Endodermal cell (in vitro differentiated cells): ENCODE data around the gene SUPT3H. TPM values are rescaled to one million over a fixed set of nuclear protein-coding genes. Genes with fewer than 3 reads are reported as not detected.

Experiments used
- DNase-seq: peaks from one replicate; pipeline ENCODE4 v3.0.0-alpha.2; 2017
- H3K27ac ChIP-seq: 2 replicates; pipeline ENCODE4 v1.5.1; 2013; ENCODE audit warnings: mild to moderate bottlenecking, low read depth, low read length, moderate library complexity
- H3K27me3 ChIP-seq: 2 replicates; pipeline ENCODE4 v1.6.1; 2013; ENCODE audit warnings: mild to moderate bottlenecking, low read length, moderate library complexity; ENCODE audit not compliant: insufficient read depth, control insufficient read depth, poor library complexity, severe bottlenecking
- H3K36me3 ChIP-seq: 2 replicates; pipeline ENCODE4 v1.7.0; 2013; ENCODE audit warnings: mild to moderate bottlenecking, low read length, moderate library complexity; ENCODE audit not compliant: control insufficient read depth, insufficient read depth
- H3K4me1 ChIP-seq: one replicate; pipeline ENCODE4 v1.7.0; 2013; ENCODE audit warnings: low read length; ENCODE audit not compliant: control insufficient read depth, insufficient read depth
- H3K4me3 ChIP-seq: 2 replicates; pipeline ENCODE4 v1.5.1; 2013; ENCODE audit warnings: mild to moderate bottlenecking, low read length, moderate library complexity
- H3K9ac ChIP-seq: 2 replicates; pipeline ENCODE4 v1.6.1; 2013; ENCODE audit warnings: mild to moderate bottlenecking, low read length, moderate library complexity; ENCODE audit not compliant: poor library complexity, severe bottlenecking; ENCODE audit errors: extremely low read depth
- H3K9me3 ChIP-seq: 2 replicates; pipeline ENCODE4 v1.6.1; 2013; ENCODE audit warnings: mild to moderate bottlenecking, low read length, moderate library complexity; ENCODE audit not compliant: control insufficient read depth
- H3K27ac Mint-ChIP-seq: 2 replicates; pipeline ENCODE4 v1.8.0; 2020; ENCODE audit warnings: mixed read lengths
- H3K27me3 Mint-ChIP-seq: 2 replicates; pipeline ENCODE4 v1.8.0; 2021; ENCODE audit warnings: mild to moderate bottlenecking, mixed read lengths; ENCODE audit not compliant: insufficient read depth
- H3K36me3 Mint-ChIP-seq: 2 replicates; pipeline ENCODE4 v1.8.0; 2020; ENCODE audit warnings: low read depth, mixed read lengths
- H3K4me1 Mint-ChIP-seq: 2 replicates; pipeline ENCODE4 v1.8.0; 2020; ENCODE audit warnings: mixed read lengths
- H3K4me3 Mint-ChIP-seq: 2 replicates; pipeline ENCODE4 v1.8.0; 2020; ENCODE audit warnings: mild to moderate bottlenecking, moderate library complexity, mixed read lengths
- H3K9me3 Mint-ChIP-seq: 2 replicates; pipeline ENCODE4 v1.8.0; 2020; ENCODE audit warnings: mild to moderate bottlenecking, mixed read lengths
- WGBS, 2 experiments: methylation state at CpG; one replicate each; pipeline versions ENCODE4 v1.1.5 to v1.1.7; 2013; ENCODE audit warnings: missing lambda C conversion rate in 2 of 2, mixed read lengths in 1 of 2; ENCODE audit not compliant: insufficient coverage in 1 of 2, insufficient read length in 1 of 2; 5-methylcytosine and 5-hydroxymethylcytosine counted together
- total RNA-seq, 2 donors: library from RNA; stranded (reverse); fragmentation: NEBNext Ultra II Directional in 1 of 2; extraction: Animal tissue kit (Norgen Biotek cat#: 25700) in 1 of 2; gene quantifications; 2 replicates in 1 of 2; 3 replicates in 1 of 2; pipeline ENCODE4 v1.2.1, GENCODE V29; 2021
- TF ChIP-seq, protein P1 (sequence below): fragments of 200-600 bp; sonication (generic); conservative IDR thresholded peaks from 2 replicates; pipeline ENCODE4 v1.5.0; 2021; ENCODE audit warnings: antibody characterized with exemption, mild to moderate bottlenecking

The SUPT3H gene
- total RNA-seq, 2 donors from 2014 or later, result 32.4 to 34.7 TPM

DNA sequence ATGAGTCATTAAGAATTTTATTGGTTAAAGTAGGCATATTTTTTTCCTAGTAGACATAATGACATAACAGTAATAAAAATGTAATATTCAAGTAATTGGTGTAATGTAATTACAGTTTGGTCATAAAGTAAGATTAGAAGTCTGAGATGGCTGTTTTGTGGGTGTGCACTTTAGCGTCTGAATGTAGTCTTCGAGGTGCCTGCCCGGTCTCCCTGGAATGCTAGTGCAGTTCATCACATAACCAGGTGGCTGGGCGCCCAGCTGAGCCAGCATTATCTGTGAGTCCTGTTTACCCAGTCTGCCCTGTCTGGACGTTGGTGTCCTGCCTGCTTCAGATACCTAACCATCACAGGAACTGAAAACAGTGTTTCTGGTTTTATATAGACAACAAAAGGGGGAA lies 571.1 kb downstream of the SUPT3H start:
- no peak for DNase-seq
- Mint-ChIP-seq H3K27me3 (no peaks in the 10 kb centered on the region), H3K4me3 (no peak overlapping the region), H3K4me1 (peaks cover 16% of the 10 kb centered on the region), H3K9me3 (no peaks in the 10 kb centered on the region), H3K27ac (no peak overlapping the region), H3K36me3 (no peaks in the 10 kb centered on the region)
- H3K27me3 ChIP-seq, result no peaks in the 10 kb centered on the region
- H3K9me3 ChIP-seq, result no peaks in the 10 kb centered on the region
- H3K9ac ChIP-seq, result no peak overlapping the region
- no peaks in the 10 kb centered on the region for H3K4me1 ChIP-seq
- 94 to 100% methylated on average over 4 to 5 of the region's 5 CpGs for WGBS, 2 experiments
- TF ChIP-seq, protein P1, sequence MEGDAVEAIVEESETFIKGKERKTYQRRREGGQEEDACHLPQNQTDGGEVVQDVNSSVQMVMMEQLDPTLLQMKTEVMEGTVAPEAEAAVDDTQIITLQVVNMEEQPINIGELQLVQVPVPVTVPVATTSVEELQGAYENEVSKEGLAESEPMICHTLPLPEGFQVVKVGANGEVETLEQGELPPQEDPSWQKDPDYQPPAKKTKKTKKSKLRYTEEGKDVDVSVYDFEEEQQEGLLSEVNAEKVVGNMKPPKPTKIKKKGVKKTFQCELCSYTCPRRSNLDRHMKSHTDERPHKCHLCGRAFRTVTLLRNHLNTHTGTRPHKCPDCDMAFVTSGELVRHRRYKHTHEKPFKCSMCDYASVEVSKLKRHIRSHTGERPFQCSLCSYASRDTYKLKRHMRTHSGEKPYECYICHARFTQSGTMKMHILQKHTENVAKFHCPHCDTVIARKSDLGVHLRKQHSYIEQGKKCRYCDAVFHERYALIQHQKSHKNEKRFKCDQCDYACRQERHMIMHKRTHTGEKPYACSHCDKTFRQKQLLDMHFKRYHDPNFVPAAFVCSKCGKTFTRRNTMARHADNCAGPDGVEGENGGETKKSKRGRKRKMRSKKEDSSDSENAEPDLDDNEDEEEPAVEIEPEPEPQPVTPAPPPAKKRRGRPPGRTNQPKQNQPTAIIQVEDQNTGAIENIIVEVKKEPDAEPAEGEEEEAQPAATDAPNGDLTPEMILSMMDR, result peak; percentile 11
- H3K27ac ChIP-seq, result no peak overlapping the region
- H3K4me3 ChIP-seq, result no peak overlapping the region
- H3K36me3 ChIP-seq, result no peaks in the 10 kb centered on the region

DNA sequence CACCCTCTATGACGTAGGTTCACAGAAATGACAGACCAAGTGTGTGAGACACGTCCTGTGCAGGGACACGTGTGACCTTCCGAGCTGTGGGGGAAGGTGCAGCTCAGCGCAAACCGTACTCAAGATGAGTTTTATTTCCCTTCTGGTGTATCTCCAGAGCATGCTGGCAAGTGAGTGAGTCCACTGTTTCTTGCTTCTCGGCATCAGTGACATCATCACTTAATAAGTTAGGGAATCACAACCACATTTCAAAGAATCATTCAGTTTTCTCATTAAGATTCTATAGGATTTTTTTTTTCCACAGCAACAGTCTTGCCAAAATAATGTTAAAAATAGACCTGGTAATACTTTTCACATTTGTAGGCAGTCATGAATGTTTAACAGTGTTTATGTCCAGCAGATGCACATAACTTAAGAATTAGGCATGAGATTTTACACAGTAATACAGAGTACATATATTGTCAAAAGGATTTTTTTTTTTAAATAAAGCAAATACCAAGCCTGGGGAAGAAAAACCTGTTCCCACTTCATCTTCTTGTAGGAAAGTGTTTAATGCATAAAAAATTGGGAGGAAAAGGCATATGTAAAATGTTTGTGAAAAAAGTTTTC lies 572.4 kb downstream of the SUPT3H start:
- no peaks in the 10 kb centered on the region for H3K36me3 ChIP-seq
- H3K4me1 ChIP-seq, result peaks cover 7% of the 10 kb centered on the region
- no peak overlapping the region for H3K27ac Mint-ChIP-seq
- no peaks in the 10 kb centered on the region for H3K27me3 ChIP-seq
- WGBS, 2 experiments, result 93 to 94% methylated on average over 7 of the region's 7 CpGs
- H3K27ac ChIP-seq, result no peak overlapping the region
- H3K4me3 ChIP-seq, result no peak overlapping the region
- H3K4me3 Mint-ChIP-seq, result no peak overlapping the region
- TF ChIP-seq, protein P1, result no peak
- peaks cover 2% of the 10 kb centered on the region for H3K27me3 Mint-ChIP-seq
- H3K4me1 Mint-ChIP-seq, result peaks cover 28% of the 10 kb centered on the region
- no peaks in the 10 kb centered on the region for H3K9me3 Mint-ChIP-seq
- no peak overlapping the region for H3K9ac ChIP-seq
- H3K36me3 Mint-ChIP-seq, result no peaks in the 10 kb centered on the region
- no peak for DNase-seq
- H3K9me3 ChIP-seq, result no peaks in the 10 kb centered on the region

DNA sequence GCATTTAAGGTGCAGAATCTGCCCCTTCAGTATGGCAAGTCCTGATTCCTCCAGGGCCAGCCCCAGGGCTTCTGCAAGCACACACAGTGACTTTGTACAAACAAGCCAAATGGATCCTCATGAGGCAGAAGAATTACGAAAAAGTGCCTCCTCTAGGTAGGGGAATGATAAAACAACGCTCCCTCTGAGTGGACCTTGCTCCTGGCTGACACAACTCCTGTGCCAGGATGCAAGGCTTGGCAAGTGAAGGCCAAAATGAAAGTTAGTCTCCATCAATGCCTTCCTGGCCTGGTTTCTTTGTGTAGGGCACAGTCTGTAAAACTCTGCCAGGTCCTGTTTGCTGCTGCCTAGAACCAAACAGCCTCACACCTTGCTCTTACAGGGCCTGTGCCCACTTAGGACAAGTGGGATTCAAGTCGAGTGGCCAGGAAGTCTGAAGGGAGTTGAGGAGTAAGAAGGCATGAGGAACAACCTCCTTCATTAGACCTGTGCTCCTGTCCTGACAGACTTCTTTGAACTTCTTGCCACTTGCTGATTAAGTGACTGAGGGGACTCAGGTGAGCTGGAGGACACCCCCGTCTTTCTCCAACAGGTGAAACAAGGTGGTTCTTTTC lies 573.1 kb downstream of the SUPT3H start:
- no peaks in the 10 kb centered on the region for H3K36me3 Mint-ChIP-seq
- no peaks in the 10 kb centered on the region for H3K9me3 Mint-ChIP-seq
- no peak overlapping the region for H3K27ac Mint-ChIP-seq
- peaks cover 7% of the 10 kb centered on the region for H3K4me1 ChIP-seq
- H3K4me3 ChIP-seq, result no peak overlapping the region
- no peak for DNase-seq
- no peaks in the 10 kb centered on the region for H3K9me3 ChIP-seq
- TF ChIP-seq, protein P1, result no peak
- H3K27ac ChIP-seq, result no peak overlapping the region
- H3K27me3 ChIP-seq, result no peaks in the 10 kb centered on the region
- 94 to 100% methylated on average over 2 to 4 of the region's 4 CpGs for WGBS, 2 experiments
- H3K4me1 Mint-ChIP-seq, result peaks cover 32% of the 10 kb centered on the region
- H3K9ac ChIP-seq, result no peak overlapping the region
- H3K4me3 Mint-ChIP-seq, result no peak overlapping the region
- peaks cover 2% of the 10 kb centered on the region for H3K27me3 Mint-ChIP-seq
- no peaks in the 10 kb centered on the region for H3K36me3 ChIP-seq
